Fibroblast of lung (primary cell): ENCODE results near the gene RPS15.

Experiments used
- EZH2 ChIP-seq: IDR thresholded peaks from 2 replicates; pipeline ENCODE4 v1.5.1; 2012; ENCODE audit warnings: low read length, control low read depth, mild to moderate bottlenecking; ENCODE audit errors: missing control alignments
- TF ChIP-seq, protein P1 (sequence below), 2 donors: IDR thresholded peaks in 1 of 2; conservative IDR thresholded peaks in 1 of 2; 1 replicate in 1 of 2; 2 replicates in 1 of 2; pipeline ENCODE4 v1.5.1; 2011 to 2012; ENCODE audit warnings: low read length in 2 of 2, control low read depth in 1 of 2, inconsistent platforms in 1 of 2, low read depth in 1 of 2, mild to moderate bottlenecking in 1 of 2

DNA sequence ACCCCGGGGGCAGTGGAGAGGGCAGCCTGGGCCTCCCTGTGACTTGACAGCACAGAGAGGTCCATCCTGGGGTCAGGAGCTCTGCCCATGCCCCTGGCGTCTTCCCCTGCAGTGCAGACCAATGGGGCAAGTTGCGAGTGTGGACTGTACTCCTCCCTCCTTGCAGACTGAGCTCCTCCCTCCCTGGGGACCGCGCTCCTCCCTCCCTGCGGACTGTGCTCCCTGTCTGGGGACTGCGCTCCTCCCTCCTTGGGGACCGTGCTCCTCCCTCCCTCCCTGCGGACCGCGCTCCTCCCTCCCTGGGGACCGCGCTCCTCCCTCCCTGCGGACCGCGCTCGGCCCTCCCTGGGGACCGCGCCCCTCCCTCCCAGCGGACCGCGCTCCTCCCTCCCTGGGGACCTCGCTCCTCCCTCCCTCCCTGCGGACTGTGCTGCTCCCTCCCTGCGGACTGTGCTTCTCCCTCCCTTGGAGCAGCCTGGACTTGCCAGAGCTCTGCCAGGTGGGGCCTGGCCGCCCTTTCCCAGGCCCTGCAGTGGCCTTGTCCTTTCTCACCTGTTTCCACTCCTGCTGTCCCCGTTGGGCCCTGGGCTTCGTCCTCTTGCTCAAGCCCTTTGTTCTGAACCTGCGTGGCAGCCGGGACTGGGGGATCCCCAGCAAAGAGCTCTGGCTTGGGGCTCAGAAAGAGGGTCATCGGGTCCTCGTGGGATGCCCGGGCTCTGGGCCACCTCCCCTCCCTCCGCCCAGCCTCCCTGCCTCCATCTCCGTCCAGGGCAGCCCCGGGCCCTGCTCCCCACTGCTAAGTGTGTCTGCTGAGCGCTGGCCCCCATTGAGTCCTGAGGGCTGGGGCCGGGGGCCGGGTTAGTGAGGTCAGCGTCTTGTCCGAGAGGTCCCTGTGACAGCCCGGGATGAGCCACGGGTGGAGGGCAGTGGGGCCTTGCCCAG is 43.7 kb upstream of the RPS15 start:
- TF ChIP-seq, protein P1, sequence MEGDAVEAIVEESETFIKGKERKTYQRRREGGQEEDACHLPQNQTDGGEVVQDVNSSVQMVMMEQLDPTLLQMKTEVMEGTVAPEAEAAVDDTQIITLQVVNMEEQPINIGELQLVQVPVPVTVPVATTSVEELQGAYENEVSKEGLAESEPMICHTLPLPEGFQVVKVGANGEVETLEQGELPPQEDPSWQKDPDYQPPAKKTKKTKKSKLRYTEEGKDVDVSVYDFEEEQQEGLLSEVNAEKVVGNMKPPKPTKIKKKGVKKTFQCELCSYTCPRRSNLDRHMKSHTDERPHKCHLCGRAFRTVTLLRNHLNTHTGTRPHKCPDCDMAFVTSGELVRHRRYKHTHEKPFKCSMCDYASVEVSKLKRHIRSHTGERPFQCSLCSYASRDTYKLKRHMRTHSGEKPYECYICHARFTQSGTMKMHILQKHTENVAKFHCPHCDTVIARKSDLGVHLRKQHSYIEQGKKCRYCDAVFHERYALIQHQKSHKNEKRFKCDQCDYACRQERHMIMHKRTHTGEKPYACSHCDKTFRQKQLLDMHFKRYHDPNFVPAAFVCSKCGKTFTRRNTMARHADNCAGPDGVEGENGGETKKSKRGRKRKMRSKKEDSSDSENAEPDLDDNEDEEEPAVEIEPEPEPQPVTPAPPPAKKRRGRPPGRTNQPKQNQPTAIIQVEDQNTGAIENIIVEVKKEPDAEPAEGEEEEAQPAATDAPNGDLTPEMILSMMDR (conservative IDR thresholded peaks at IDR 0.05 in 1 of 2, IDR thresholded peaks at IDR 0.05 in 1 of 2; ENCODE audit: low read depth in 1 of 2, low read length in 2 of 2): no peak
- TF ChIP-seq EZH2: no peak
